OCI-LY7 (cell line): ENCODE measurements around the gene THEMIS.

Experiments
- EZH2phosphoT487 ChIP-seq: fragments of 200-600 bp; sonication (generic); IDR thresholded peaks from 2 replicates; pipeline ENCODE4 v1.6.1; 2018; ENCODE audit warnings: low read depth, borderline replicate concordance, mild to moderate bottlenecking, mixed run types, antibody characterized with exemption, low read length, moderate library complexity, mixed read lengths
- TF ChIP-seq, protein P1 (sequence below): fragments of 200-600 bp; sonication (generic); conservative IDR thresholded peaks from 2 replicates; pipeline ENCODE4 v1.5.1; 2014; ENCODE audit warnings: mild to moderate bottlenecking, antibody characterized with exemption, low read length, moderate library complexity, mixed read lengths

DNA sequence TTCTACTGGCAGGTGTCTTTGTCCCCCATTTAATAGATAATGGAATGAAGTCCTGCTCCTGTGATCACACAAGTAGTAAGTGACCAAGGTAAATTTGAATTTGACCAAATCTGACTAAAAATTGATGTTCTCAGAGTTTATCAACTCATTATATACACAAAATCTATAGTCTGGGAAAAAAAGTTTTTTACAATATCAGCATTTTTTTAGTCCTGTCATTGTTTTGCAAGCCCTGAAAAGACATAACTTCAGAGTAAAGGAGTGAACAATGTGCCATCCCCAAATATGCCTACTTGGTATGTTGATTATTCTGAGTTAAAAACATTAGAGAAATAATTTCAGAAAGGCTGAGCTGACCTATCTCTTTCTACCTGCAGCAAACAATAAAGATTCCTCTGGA, 209.7 kb downstream of the THEMIS start:
- TF ChIP-seq, protein P1, sequence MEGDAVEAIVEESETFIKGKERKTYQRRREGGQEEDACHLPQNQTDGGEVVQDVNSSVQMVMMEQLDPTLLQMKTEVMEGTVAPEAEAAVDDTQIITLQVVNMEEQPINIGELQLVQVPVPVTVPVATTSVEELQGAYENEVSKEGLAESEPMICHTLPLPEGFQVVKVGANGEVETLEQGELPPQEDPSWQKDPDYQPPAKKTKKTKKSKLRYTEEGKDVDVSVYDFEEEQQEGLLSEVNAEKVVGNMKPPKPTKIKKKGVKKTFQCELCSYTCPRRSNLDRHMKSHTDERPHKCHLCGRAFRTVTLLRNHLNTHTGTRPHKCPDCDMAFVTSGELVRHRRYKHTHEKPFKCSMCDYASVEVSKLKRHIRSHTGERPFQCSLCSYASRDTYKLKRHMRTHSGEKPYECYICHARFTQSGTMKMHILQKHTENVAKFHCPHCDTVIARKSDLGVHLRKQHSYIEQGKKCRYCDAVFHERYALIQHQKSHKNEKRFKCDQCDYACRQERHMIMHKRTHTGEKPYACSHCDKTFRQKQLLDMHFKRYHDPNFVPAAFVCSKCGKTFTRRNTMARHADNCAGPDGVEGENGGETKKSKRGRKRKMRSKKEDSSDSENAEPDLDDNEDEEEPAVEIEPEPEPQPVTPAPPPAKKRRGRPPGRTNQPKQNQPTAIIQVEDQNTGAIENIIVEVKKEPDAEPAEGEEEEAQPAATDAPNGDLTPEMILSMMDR, result no peak
- no peak for TF ChIP-seq EZH2phosphoT487
